ACHN (cell line): ENCODE measurements around the gene PHOX2A.
"Not testable (repeated sequence)": the region's sequence is repeated elsewhere in the genome, so short reads cannot be mapped to it uniquely, and the experiment has no call there.

ENCODE experiments used
- DNase-seq: peaks from one replicate; pipeline ENCODE4 v3.0.0-alpha.2; 2015
- in situ Hi-C: cut with HindIII; loops from 2 replicates; pipeline ENCODE4 v1.10.0; 2017; ENCODE audit warnings: low sequenced_read_pairs, low pct_ligation_motif_present, low pct_unique_long_range_greater_than_20kb

PHOX2A gene

GRCh38 chr11:72244060-72244360, at the start of gene PHOX2A:
Gene PHOX2A (minus strand): TSS chr11:72244176. CDS start chr11:72244004, 172 bp downstream.
- in situ Hi-C loops: no loop called here

GRCh38 chr11:72293391-72293790, 49.4 kb upstream of the PHOX2A start:
- in situ Hi-C loops: no loop called here
- DNase-seq: no peak

More at GRCh38 chr11:72244060-72244360, at the start of gene PHOX2A:
- no peak for DNase-seq

GRCh38 chr11:72292106-72292785, 48.3 kb upstream of the PHOX2A start:
- no peak for DNase-seq
- in situ Hi-C loops: no loop called here

GRCh38 chr11:72290741-72291140, 46.8 kb upstream of the PHOX2A start:
- peak; percentile 36 for DNase-seq
- in situ Hi-C loops: not testable (repeated sequence)

- in situ Hi-C loops: no loop called here
Observed at GRCh38 chr11:72287293-72287692, 43.3 kb upstream of the PHOX2A start.

GRCh38 chr11:72283947-72284346, 40.0 kb upstream of the PHOX2A start:
- in situ Hi-C loops: no loop called here
- no peak for DNase-seq

More at GRCh38 chr11:72287293-72287692, 43.3 kb upstream of the PHOX2A start:
- DNase-seq: no peak

- in situ Hi-C loops: no loop called here
- no peak for DNase-seq
Observed at GRCh38 chr11:72280726-72281315, 36.8 kb upstream of the PHOX2A start.

- in situ Hi-C loops: no loop called here
Observed at GRCh38 chr11:72280037-72280436, 36.1 kb upstream of the PHOX2A start.

GRCh38 chr11:72278905-72279304, 34.9 kb upstream of the PHOX2A start:
- in situ Hi-C loops: no loop called here

More at GRCh38 chr11:72280037-72280436, 36.1 kb upstream of the PHOX2A start:
- DNase-seq: no peak

GRCh38 chr11:72274435-72274834, 30.5 kb upstream of the PHOX2A start:
- in situ Hi-C loops: no loop called here

More at GRCh38 chr11:72278905-72279304, 34.9 kb upstream of the PHOX2A start:
- DNase-seq: peak; percentile 63

GRCh38 chr11:72271980-72272379, 28.0 kb upstream of the PHOX2A start:
- in situ Hi-C loops: no loop called here
- no peak for DNase-seq

More at GRCh38 chr11:72274435-72274834, 30.5 kb upstream of the PHOX2A start:
- DNase-seq: no peak

GRCh38 chr11:72267956-72268617, 24.1 kb upstream of the PHOX2A start:
- in situ Hi-C loops: no loop called here
- DNase-seq: no peak

GRCh38 chr11:72266960-72267359, 23.0 kb upstream of the PHOX2A start:
- in situ Hi-C loops, DNase-seq: not testable (repeated sequence)

- in situ Hi-C loops: no loop called here
- no peak for DNase-seq
Observed at GRCh38 chr11:72265951-72266350, 22.0 kb upstream of the PHOX2A start.

GRCh38 chr11:72263361-72263760, 19.4 kb upstream of the PHOX2A start:
- DNase-seq: no peak
- in situ Hi-C loops: no loop called here

- no peak for DNase-seq
- in situ Hi-C loops: no loop called here
Observed at GRCh38 chr11:72260574-72260973, 16.6 kb upstream of the PHOX2A start.

GRCh38 chr11:72259490-72259889, 15.5 kb upstream of the PHOX2A start:
- no peak for DNase-seq
- in situ Hi-C loops: no loop called here

- DNase-seq: no peak
- in situ Hi-C loops: no loop called here
Observed at GRCh38 chr11:72257570-72257969, 13.6 kb upstream of the PHOX2A start.

GRCh38 chr11:72254299-72254993, 10.5 kb upstream of the PHOX2A start:
- in situ Hi-C loops: no loop called here
- no peak for DNase-seq
